ENCODE measurements around the gene L1CAM. TPM values are rescaled to one million over a fixed set of nuclear protein-coding genes. Genes with fewer than 3 reads are reported as not detected.

The L1CAM gene
- total and polyA plus RNA-seq, 9 of the 15 experiments (the other 6 are each of a cell fraction or from before 2014, with no cell fraction given): 0.09 to 0.86 (median 0.26) TPM; not detected in 3

GRCh38 chrX:153871451-153871850, 14.5 kb downstream of the L1CAM start:
- peak; percentile 29; the same call in 1 of the 2 replicates for TF ChIP-seq PKNOX1 (IDR thresholded peaks at IDR 0.05)
- TF ChIP-seq XRCC4 (IDR thresholded peaks at IDR 0.05; ENCODE audit: extremely low read depth, insufficient read depth, insufficient read length): no peak
- TF ChIP-seq ADNP (tag; IDR thresholded peaks at IDR 0.05): no peak
- peak; percentile 91 for TF ChIP-seq RFX1 (IDR thresholded peaks at IDR 0.05)
- TF ChIP-seq BMI1 (IDR thresholded peaks at IDR 0.05; ENCODE audit: low read length): peak; percentile 46; the same call in 1 of the 2 replicates
- no peak for TF ChIP-seq SETDB1 (IDR thresholded peaks at IDR 0.05; ENCODE audit: low read length)
- no peak for TF ChIP-seq KDM2B (CRISPR knock-in tag; IDR thresholded peaks at IDR 0.05)
- TF ChIP-seq NCOA2 (IDR thresholded peaks at IDR 0.05; ENCODE audit: partially characterized antibody in 2 of 2): no peak
- no peak for TF ChIP-seq NFYB (IDR thresholded peaks at IDR 0.05; ENCODE audit: extremely low read depth, insufficient read length)
- TF ChIP-seq KDM1A (IDR thresholded peaks at IDR 0.05): peak; percentile 66 to 68; a peak in 3 of 4 replicates
- TF ChIP-seq NR0B1 (IDR thresholded peaks at IDR 0.05; ENCODE audit: partially characterized antibody): no peak
- peak in 1 of 2 experiments; percentile 64; a peak in 2 of 4 replicates for TF ChIP-seq CSDE1 (IDR thresholded peaks at IDR 0.05)
- no peaks in the 10 kb centered on the region for H3K9me1 ChIP-seq (ENCODE audit: control insufficient read depth, insufficient read depth, low read length)
- H2AFZ ChIP-seq (ENCODE audit: low read depth, low read length): no peak overlapping the region
- in situ Hi-C loops (cut with MboI): no loop called here
- POLR2A ChIA-PET: no interaction called here
- peaks cover 3 to 65% of the 10 kb centered on the region in 2 experiments; a peak in 3 of 5 replicates for H3K27me3 ChIP-seq (ENCODE audit: control insufficient read depth in 2 of 2, insufficient read depth in 2 of 2, low read length in 2 of 2)
- ATAC-seq (no peak), FAIRE-seq (no peak), DNase-seq (ENCODE audit: extremely low read depth in 1 of 4, low spot score in 3 of 4) (no peak)
- no peak overlapping the region for H3K4me3 ChIP-seq
- no TSS peak for BruUV-seq (replicated peaks)
- intact Hi-C loops (cut with micrococcal nuclease): no loop called here
- CTCF ChIA-PET (ENCODE audit: low intra/inter-chr PET ratio): no interaction called here
- H3K9ac ChIP-seq (ENCODE audit: insufficient read depth in 1 of 2, low read depth in 2 of 2, low read length in 2 of 2): no peak overlapping the region
- peaks cover 0 to 22% of the 10 kb centered on the region in 2 experiments; a peak in 2 of 5 replicates for H3K4me1 ChIP-seq (replicated peaks in 1 of 2; ENCODE audit: control insufficient read depth in 2 of 2, insufficient read depth in 2 of 2, low read length in 2 of 2)
- H3K4me2 ChIP-seq (ENCODE audit: insufficient read depth, low read length): no peak overlapping the region
- 0% methylated on average over 1 of the region's 6 CpGs for WGBS (ENCODE audit: insufficient coverage, low coverage, missing lambda C conversion rate)
- H3K36me3 ChIP-seq (ENCODE audit: control insufficient read depth, insufficient read depth, low read length): no peaks in the 10 kb centered on the region
- H3K27ac ChIP-seq (ENCODE audit: extremely low read depth, low read depth, low read length): no peak overlapping the region
- no peaks in the 10 kb centered on the region for H3K9me3 ChIP-seq (replicated peaks; ENCODE audit: control insufficient read depth, insufficient read depth, low read depth, low read length)
- no peaks in the 10 kb centered on the region for H3K79me2 ChIP-seq (ENCODE audit: control insufficient read depth, insufficient read depth, low read length)
- H4K20me1 ChIP-seq (replicated peaks; ENCODE audit: control insufficient read depth, insufficient read depth, low read length): 0 out of 2 replicates have a peak, but pooled peaks cover 20% of the 10 kb centered on the region

Data from K562 (cell line).